HG02571 (cell line): ENCODE data around the gene GOLT1A.

Experiments
- ATAC-seq: cut with Tn5 transposase; IDR thresholded peaks from one replicate; pipeline ENCODE4 v1.9.1; 2021; ENCODE audit warnings: mild to moderate bottlenecking, moderate library complexity; ENCODE audit not compliant: unreplicated experiment

Gene GOLT1A

DNA sequence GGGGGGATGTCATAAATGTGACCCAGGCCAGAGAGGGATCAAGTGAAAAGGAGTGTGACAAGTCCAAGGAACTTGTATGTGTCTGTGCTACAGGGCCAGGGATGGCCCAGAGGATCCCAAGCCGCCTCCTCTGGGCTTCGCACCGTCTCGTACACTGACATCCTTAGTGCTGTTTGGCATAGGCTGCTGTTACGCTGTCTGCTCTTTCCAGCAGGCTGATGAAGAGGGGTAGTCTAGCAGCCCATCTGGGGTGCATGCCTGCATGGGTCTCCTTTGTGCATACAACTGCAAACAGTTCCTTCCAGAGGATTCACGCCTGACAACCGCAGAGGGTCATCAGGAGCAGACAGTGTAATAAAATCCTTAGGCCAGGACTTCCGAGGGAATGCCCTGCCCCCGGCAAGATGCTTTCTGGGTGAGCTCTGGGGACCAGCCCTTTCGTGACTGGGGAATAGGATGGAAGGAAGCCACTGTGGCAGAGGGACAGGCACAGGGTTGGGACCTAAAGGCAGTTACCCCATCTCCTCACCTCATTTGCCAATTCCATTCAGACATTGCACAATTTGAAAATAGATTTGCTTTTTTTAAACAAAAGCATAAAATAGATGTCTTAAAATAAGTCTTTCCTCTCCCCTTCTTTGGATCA, 6.3 kb upstream of the GOLT1A start:
- no peak for ATAC-seq

DNA sequence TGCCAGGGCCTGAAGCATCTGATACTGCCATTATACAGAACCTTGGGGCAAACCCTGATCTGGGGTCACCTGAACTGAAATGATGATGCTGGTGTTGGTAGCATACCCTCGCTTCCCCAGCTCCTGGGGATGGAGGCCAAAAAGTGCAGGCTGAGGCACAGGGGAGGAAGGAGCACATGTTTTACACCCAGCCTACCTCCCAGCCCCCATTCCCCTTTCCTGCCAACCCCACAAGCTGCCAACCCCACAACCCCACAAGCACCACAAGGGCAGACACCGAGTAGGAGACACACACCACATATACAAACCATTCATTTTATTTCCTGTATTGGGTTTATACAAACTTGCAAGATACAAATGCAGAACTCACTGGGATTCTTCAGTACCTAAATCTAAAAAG, 4.8 kb upstream of the GOLT1A start:
- ATAC-seq = no peak

DNA sequence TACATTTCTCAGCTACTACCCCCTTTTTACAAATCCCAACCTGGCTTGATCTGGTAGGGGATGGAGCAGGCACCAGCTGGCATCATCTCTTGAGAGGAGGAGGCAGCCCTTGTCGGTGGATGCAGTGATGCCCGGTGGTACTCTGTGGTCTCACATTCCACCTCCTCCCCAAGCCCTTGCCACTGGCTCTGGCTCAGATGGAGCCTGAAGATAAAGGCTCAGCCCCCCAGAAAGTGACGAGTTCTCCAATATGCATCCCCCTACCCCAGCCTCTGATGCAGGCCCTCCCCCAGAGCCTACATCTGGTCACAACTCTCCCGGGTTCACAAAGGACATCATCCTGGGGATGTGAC, 3.8 kb upstream of the GOLT1A start:
- ATAC-seq = no peak

DNA sequence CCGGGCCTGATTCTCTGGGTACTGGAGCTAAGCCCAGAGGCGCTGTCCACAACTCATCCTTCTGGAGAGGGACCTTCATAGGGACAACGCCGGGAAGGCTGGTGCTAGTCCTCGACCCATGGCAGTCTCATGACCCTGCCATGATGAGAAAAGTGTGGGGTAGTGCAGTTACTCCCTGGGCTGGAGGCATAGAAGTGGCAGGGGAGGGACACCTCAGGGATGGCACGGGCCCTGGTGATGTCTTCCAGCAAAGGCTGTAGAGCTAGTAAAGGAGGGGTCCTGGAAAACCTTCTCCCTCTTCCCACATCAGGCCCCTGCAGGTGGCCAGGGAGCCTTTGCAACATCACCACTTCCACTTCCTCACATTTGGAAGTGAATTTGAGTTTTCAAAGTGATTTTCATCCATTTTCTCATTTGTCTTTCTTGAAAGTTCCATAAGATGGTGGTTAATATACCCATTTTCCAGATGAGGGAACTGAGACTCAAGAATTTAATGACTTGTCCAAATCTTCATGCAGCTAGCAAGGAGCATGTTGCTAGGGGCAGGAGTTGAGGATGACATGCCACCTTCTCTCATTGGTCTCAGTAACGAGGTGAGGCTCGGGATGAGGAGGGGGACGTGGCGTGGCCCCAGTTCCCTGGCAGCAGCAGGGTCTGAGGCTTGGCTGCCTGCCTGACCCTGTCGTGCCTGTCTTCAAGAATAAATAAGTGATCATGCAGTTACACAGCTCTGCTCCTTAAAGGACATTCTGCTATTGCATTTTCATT, 3.3 kb upstream of the GOLT1A start:
- ATAC-seq = no peak

DNA sequence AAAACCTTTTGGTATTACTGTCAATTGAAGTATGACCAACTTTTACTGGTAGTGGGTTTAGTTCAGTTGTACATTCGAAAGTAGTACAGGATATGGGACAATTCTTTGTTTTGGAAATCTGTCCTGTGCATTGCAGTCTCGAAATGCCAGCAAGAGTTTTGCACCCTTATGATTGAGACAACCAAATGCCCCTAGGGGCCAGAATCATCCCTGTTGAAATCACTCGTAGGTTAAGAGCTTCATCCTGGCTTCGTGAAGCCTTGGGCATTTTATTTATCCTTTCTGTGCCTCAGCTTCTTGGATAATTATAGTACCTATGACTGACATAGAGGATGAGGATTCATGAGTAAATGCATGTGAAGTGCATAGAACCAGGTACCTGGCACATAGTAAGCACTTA, 2.4 kb upstream of the GOLT1A start:
- ATAC-seq = no peak

DNA sequence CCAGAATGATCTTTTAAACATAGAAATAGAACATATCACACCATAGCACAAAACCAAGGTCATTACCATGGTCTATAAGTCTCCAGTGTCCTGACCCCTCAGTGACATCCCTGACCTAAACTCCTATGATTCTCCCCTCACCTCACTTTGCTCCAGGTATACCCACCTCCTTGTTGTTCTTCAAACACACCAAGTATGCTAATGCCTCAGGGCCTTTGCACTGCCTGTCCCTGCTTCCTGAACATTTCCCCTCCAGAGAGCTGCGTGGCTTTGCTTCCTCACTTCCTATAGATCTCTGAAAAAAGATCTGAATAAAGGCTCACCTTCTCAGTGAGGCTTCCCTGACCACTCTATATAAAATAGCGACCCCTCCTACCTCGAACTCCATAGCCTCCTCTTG, 1.1 kb downstream of the GOLT1A start:
- ATAC-seq = no peak

DNA sequence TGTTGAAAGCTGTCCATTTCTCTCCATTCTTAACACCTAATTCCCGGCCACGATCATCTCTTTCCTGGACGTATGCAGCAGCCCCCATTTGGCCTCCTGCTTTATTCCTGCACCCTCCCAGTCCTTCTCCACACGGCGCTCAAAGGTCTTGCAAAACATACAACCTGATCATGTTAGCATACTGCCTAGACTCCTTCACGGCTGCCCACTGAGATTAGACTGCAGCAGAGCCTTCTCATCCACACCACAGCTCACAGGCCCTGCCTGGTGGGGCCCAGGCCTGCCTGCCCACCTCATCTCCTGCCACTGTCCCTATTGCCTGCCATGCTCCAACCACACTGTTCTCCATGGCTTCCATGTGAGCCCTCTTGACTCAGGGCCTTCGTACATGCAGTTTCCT, 2.7 kb downstream of the GOLT1A start:
- ATAC-seq = no peak

DNA sequence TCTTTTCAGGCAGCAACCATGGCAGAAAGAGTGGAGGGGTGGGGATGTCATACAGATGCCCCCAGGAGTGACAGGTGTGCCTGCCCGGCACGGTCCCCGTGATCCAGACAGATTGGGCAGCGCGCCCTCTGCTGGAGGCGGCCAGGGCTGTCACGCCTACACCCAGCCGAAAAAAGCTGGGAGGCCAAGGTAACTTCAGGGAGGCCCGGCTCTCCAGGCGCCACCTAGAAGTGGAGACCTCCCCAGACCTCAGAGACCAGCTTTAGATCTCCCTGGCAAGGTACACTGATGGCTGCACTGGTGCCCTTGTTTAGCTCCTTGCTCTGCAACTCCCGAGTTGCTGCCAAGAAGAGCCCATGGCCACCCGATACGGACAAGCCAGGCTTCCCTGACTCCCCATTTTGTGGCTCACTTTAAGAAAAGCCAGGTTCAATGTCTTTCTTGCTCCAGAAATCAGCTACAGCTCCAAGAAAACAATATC, 6.6 kb downstream of the GOLT1A start:
- ATAC-seq = no peak

DNA sequence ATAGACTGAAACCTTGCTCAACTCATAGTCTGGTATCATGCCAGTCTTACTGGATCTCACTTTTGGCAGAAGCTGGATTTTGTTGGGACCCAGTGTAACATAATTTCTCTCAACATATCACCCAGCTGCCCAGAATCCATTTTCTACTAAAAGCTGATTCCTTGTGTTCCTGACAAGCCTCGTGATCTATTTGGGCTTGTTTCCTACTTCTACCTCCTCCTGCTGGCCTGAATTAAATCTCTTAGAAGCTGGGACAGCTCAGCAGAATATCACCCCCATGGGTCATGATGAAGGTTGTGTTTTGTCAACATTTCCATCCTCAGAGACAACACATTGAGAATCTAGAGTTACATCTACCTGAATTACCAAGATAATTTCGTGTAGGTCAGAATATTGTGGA, 7.7 kb downstream of the GOLT1A start:
- no peak for ATAC-seq

DNA sequence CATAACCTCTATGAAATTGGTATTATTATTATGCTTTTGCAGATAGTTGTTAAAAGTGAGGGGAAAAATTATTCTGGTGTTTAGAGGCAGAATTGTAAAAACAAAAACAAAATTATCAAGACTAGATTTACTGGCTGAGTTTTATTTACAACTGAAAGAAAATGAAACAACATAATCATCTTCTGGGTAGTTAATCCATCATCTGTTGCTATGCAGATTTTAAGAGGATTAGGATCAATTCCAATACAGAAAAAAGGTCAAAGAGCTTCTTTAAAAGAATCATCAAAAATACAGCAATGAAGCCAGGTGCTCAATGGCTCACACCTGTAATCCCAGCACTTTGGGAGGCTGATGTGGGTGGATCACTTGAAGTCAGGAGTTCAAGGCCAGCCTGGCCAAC, 8.3 kb downstream of the GOLT1A start:
- ATAC-seq = no peak

DNA sequence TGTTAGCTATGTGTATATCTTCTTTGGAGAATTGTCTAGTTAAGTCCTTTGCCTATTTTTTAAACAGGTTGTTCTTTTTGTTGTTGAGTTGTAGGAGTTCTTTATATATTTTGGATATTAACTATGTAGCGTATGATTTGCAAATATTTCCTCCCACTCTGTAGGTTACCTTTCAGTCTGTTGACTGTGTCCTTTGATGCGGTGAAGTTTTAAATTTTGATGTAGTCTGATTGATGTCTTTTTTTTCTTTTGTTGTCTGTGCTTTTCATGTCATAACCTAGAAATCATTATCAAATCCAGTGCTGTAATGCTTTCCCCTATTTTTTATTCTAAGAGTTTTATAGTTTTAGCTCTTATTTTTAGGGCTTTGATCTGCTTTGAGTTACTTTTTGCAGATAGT, 8.8 kb downstream of the GOLT1A start:
- no peak for ATAC-seq

DNA sequence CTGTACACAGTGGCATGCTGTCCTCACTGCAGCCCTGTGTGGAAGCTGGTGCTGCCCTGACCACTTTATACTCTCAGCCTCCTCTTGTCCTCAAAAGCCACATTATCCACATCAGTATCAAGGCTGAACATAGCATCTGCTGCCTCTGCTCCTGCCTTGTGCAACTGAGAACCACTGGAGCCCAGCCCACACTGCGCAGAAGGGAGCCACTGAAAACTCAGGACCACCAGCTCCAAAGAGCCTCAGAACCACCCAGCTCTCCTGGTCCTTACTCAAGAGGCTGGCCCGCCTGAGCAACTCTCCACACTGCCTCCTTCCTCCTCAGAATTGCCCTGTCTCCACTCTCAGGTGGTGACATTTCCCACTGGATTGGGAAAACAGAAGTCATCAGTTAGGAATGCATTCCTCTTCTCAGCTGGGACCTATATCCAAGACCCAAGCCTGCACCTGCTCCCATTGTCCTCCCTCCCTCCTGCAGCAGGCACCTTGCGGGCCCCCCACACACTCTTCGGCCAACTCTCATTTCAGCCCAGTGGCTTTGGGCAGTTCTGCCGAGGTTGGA, 10.5 kb downstream of the GOLT1A start:
- no peak for ATAC-seq

DNA sequence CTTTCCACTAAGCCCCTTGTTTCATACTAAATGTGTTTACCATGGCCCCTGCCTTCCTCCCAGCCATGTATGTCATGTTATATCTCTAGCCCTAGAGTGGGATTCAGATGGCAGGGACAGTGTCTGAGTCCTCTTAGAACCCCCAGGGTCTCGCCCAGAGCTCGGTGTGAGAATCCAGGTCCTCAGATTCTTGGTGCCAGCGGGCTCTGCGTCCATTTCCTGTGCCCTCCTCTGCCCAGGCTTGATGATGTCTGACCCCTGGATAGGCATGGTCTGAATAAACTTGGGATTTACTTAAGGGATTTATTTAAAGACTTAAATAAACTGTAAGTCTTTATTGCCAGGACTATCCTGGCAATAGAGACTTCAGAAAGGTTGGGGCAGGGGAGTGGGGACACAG, 11.3 kb downstream of the GOLT1A start:
- ATAC-seq = no peak

DNA sequence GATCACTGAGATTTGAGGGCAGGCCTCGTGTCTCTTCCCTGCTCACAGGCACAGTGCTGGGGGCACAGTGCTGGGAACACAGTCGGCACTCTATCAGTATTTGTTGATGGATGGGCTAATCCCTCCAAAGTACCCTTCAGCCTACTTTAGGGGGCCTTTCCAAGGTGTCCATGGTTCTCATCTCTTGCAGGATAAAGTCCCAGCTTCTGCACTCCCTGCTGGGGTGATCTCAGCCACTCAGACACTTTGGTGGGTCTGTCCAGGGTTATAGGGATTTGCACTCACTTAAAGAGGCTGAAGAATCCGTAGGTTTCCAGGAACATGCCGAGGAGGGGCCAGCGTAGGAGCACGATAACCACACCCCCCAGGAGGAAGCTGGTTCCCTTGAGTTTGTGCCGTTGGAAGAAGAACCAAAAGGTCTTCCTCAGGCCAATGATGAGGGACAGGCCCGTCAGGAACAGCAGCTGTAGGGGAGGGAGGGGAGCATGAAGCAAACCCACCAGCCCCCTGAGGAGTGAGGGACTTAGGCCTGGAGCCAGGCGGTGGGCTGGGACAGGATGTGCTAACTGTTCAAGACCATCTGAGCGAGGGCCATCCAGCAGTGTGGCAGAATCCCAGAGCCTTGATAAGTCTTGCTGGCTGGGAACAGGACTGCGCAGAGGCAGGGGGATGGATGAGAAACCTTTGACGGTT, 12.3 kb downstream of the GOLT1A start:
- ATAC-seq = no peak

DNA sequence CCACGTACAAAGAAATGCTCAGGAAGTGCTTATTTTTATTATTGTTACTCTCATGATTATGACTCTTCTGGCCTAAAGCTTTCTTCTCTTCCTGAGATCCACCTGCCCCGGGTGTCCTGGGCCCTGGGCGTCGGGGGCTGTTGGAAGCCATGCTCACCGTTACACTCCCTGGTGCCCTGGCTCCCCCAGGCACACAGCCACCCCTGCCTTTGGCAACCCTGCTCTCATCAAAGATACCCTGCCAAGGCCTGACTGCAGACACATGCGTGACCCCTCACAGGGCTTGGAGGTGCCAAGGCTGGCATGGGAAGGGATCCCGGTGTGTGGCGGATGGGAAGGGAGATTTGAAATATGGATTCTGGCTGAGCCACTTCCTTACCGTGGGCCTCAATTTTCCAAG, 14.2 kb downstream of the GOLT1A start:
- no peak for ATAC-seq

DNA sequence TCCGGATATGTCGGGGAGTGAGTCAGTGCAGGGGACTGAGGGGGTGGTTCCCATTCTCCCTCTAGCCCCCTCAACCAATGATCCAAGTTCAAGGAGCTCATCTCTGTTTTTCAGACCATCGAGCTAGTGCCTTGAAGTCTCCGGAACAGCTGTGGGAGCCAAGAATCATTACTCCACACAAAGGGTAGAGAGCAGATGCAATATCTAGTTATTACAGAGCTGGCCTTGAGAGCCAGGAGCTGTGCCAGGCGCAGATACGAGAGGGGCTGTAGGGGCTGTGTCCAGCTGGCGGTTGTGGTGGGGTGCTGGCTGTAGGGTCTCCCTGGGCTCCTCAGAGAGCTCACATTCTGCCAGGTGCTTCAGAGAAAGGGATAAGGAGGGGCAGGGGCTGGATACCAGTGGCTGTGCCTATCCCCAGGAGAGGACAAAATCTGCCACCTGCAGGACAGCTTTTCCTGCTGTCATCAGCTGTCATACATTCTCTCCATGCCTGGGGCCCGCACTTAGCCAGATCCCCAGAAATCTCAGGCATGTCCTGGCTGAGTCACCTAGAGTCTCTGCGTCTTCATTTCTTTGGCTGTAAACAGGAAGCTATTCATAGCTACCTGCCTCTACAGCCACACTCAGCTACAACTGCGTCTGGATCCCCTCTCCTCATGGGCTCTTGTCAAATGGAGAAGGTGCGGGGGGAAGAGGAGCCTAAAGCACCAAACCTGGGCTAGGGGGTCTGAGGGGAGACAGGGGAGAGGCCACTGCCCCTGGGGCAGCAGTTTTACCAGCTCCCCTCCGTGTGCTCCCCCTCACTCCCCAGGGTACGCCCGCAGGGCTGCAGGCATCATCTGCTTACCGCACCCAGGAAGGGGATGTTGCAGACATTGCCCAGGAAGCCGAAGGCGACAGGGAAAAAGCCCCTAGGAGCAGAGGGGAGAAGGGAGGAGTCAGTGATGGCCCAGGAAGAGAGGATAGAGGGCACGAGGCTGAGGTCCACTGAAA, 15.1 kb downstream of the GOLT1A start:
- no peak for ATAC-seq

DNA sequence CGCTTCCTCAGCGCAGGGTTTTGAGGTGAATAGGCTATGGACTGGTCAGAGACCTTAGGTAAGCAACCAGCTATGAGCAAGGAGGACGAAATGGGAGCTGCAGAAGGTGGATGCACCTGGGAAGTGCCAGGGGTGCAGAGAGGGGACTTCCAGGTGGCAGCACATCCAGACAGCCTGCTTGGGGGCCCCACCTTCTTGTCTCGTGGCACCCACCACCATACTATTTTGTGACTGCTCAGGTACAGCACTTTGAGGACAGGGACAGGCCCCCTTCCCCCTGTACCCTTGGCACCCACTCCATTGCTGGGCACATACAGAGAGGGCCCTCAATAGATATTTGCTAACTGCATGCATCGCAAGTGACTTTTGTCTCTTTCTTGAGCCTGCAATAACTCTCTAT, 16.7 kb downstream of the GOLT1A start:
- no peak for ATAC-seq

DNA sequence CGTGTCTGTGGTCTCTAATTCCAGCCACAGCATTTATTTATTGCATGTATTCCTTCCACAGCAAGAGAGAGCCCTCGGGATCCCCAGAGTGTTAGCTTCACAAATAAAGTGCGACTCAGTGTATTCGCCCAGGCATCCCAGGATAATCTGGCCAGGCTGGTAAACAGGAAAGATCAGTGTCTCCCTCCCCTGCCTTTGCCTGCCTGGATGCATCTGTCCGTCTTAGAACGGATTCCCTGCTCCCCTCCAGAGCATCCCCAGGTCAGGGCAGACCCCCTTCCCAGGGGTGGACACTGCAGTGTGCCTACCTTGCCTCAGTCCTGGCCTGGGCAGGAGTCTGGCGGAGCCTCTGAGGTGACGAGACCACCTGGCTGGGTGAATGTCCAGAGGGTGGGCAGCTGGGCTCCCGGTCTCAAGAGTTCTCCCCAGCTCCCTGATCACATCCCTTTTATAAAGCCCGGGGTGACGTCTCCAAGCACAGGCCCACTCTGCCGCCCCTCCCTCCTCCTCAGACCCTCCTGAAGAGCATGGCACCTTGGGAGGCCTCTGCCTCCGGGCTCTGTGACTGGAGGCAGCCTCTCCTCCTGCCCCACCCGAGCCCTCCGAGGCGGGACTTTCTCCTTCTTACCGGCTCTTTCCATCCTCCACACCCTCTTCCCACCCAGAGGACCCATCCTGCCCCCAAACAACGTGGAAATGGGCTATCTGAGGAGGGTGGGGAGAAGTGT, 17.6 kb downstream of the GOLT1A start, which contains the start of gene KISS1:
KISS1 (minus strand) TSS at position 424 of the 728 bp plus-strand sequence. CDS start 3,615 bp downstream, outside the sequence.
- no peak for ATAC-seq

DNA sequence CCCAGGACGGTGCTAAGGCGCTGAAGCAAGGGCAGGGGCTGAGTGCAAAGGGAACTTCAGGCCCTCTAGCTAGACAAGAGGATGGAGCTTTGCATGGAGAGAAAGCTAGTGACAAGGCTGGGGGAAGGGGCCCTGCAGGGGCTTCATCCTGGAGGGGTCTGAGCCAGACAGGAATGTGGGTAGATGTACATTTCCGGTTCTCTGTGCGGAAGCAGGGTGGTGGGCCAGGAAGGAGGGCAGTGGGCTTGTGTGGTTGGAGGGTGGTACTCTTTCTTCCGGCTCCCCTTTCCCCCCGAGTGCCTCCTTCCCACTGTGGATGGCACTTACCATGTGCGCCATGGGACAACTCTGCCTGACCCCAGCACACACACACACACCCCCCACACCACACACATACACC, 19.0 kb downstream of the GOLT1A start:
- no peak for ATAC-seq

DNA sequence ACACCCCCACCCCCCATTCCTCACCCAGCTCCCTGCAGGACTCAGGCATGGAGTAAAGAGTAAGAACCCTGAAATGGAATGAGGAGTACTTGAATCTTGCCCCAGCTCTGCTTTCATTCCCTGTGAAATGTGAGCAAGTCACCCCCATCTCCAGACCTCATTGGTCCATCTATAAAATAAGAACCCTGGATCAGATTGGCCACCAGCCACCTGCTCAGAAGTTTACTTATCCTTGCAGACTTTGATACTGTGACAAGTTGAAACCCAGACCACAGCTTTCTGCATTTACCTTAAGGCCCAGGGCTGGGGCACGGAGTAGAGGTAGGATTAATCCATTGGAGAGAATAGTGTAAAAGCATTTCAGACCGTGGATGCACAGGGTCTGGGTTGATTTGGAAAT, 19.7 kb downstream of the GOLT1A start:
- ATAC-seq = no peak
